ENCODE results near the gene LACRT. TPM values are rescaled to one million over a fixed set of nuclear protein-coding genes. Genes with fewer than 3 reads are reported as not detected.
"Not testable (repeated sequence)": the region's sequence is repeated elsewhere in the genome, so short reads cannot be mapped to it uniquely, and the experiment has no call there.

LACRT gene
- not detected in 2 replicates for total RNA-seq

- H3K4me1 Mint-ChIP-seq = no peaks in the 10 kb centered on the region
- no peak for DNase-seq
- H3K27me3 Mint-ChIP-seq = no peaks in the 10 kb centered on the region
- H3K36me3 Mint-ChIP-seq (ENCODE audit: low read depth) = no peaks in the 10 kb centered on the region
- no peak within 1 kb of the TSS for H3K27ac Mint-ChIP-seq
- no peaks in the 10 kb centered on the region for H3K9me3 Mint-ChIP-seq
- intact Hi-C loops (cut with micrococcal nuclease) = no loop called here
- H3K4me3 Mint-ChIP-seq = no peak within 1 kb of the TSS
These were observed at the start of gene LACRT for GRCh38 chr12:54634795-54635194. Gene LACRT (minus strand): TSS chr12:54634895. CDS start chr12:54634841, 54 bp downstream.

- Mint-ChIP-seq H3K4me3 (no peak overlapping the region), H3K36me3 (ENCODE audit: low read depth) (no peaks in the 10 kb centered on the region), H3K9me3 (no peaks in the 10 kb centered on the region), H3K4me1 (no peaks in the 10 kb centered on the region), H3K27ac (no peak overlapping the region), H3K27me3 (peaks cover 45% of the 10 kb centered on the region)
- DNase-seq = peak; percentile 30
- intact Hi-C loops (cut with micrococcal nuclease) = no loop called here
These were observed 48.7 kb upstream of the LACRT start for GRCh38 chr12:54683398-54683797.

GRCh38 chr12:54682674-54683073 lies 48.0 kb upstream of the LACRT start:
- intact Hi-C loops (cut with micrococcal nuclease) = no loop called here
- Mint-ChIP-seq H3K4me3 (no peak overlapping the region), H3K27ac (no peak overlapping the region), H3K36me3 (ENCODE audit: low read depth) (no peaks in the 10 kb centered on the region), H3K9me3 (no peaks in the 10 kb centered on the region), H3K27me3 (peaks cover 48% of the 10 kb centered on the region), H3K4me1 (no peaks in the 10 kb centered on the region)
- DNase-seq = peak; percentile 32

GRCh38 chr12:54680374-54680773 lies 45.7 kb upstream of the LACRT start:
- Mint-ChIP-seq H3K4me1 (no peaks in the 10 kb centered on the region), H3K36me3 (ENCODE audit: low read depth) (no peaks in the 10 kb centered on the region), H3K27ac (no peak overlapping the region), H3K27me3 (peaks cover 46% of the 10 kb centered on the region), H3K9me3 (no peaks in the 10 kb centered on the region), H3K4me3 (no peak overlapping the region)
- intact Hi-C loops (cut with micrococcal nuclease) = no loop called here
- peak; percentile 73 for DNase-seq

GRCh38 chr12:54678131-54678530 lies 43.4 kb upstream of the LACRT start:
- peak; percentile 38 for DNase-seq
- no peaks in the 10 kb centered on the region for H3K9me3 Mint-ChIP-seq
- intact Hi-C loops (cut with micrococcal nuclease) = no loop called here
- H3K27ac Mint-ChIP-seq = no peak overlapping the region
- peaks cover 40% of the 10 kb centered on the region for H3K27me3 Mint-ChIP-seq
- H3K36me3 Mint-ChIP-seq (ENCODE audit: low read depth) = no peaks in the 10 kb centered on the region
- H3K4me3 Mint-ChIP-seq = no peak overlapping the region
- H3K4me1 Mint-ChIP-seq = no peaks in the 10 kb centered on the region

- intact Hi-C loops (cut with micrococcal nuclease) = no loop called here
These were observed 33.2 kb upstream of the LACRT start for GRCh38 chr12:54667945-54668344.

GRCh38 chr12:54666008-54666407 lies 31.3 kb upstream of the LACRT start:
- H3K4me1 Mint-ChIP-seq = no peaks in the 10 kb centered on the region
- H3K9me3 Mint-ChIP-seq = no peaks in the 10 kb centered on the region
- no peaks in the 10 kb centered on the region for H3K36me3 Mint-ChIP-seq (ENCODE audit: low read depth)
- no peak overlapping the region for H3K27ac Mint-ChIP-seq
- H3K27me3 Mint-ChIP-seq = peaks cover 38% of the 10 kb centered on the region
- no peak overlapping the region for H3K4me3 Mint-ChIP-seq
- intact Hi-C loops (cut with micrococcal nuclease) = no loop called here
- DNase-seq = no peak

More at GRCh38 chr12:54667945-54668344, 33.2 kb upstream of the LACRT start:
- Mint-ChIP-seq H3K4me1 (no peaks in the 10 kb centered on the region), H3K27ac (no peak overlapping the region), H3K36me3 (ENCODE audit: low read depth) (no peaks in the 10 kb centered on the region), H3K4me3 (no peak overlapping the region), H3K9me3 (no peaks in the 10 kb centered on the region), H3K27me3 (peaks cover 45% of the 10 kb centered on the region)
- no peak for DNase-seq

- H3K9me3 Mint-ChIP-seq; intact Hi-C loops (cut with micrococcal nuclease); H3K4me3 Mint-ChIP-seq; H3K27ac Mint-ChIP-seq; H3K36me3 Mint-ChIP-seq (ENCODE audit: low read depth); H3K4me1 Mint-ChIP-seq; DNase-seq: not testable (repeated sequence)
- peaks cover 30% of the 10 kb centered on the region for H3K27me3 Mint-ChIP-seq
These were observed 30.4 kb upstream of the LACRT start for GRCh38 chr12:54665022-54665635.

GRCh38 chr12:54663603-54664002 lies 28.9 kb upstream of the LACRT start:
- no peaks in the 10 kb centered on the region for H3K4me1 Mint-ChIP-seq
- intact Hi-C loops (cut with micrococcal nuclease) = no loop called here
- no peak overlapping the region for H3K4me3 Mint-ChIP-seq
- no peak for DNase-seq
- H3K27ac Mint-ChIP-seq = no peak overlapping the region
- peaks cover 22% of the 10 kb centered on the region for H3K27me3 Mint-ChIP-seq
- H3K36me3 Mint-ChIP-seq (ENCODE audit: low read depth) = no peaks in the 10 kb centered on the region
- H3K9me3 Mint-ChIP-seq = no peaks in the 10 kb centered on the region

- Mint-ChIP-seq H3K9me3 (no peaks in the 10 kb centered on the region), H3K27me3 (peaks cover 15% of the 10 kb centered on the region), H3K4me3 (no peak overlapping the region), H3K4me1 (no peaks in the 10 kb centered on the region), H3K27ac (no peak overlapping the region), H3K36me3 (ENCODE audit: low read depth) (no peaks in the 10 kb centered on the region)
- DNase-seq = no peak
- intact Hi-C loops (cut with micrococcal nuclease) = no loop called here
These were observed 27.3 kb upstream of the LACRT start for GRCh38 chr12:54662026-54662425.

- no peak overlapping the region for H3K27ac Mint-ChIP-seq
- H3K27me3 Mint-ChIP-seq = peaks cover 10% of the 10 kb centered on the region
- no peak overlapping the region for H3K4me3 Mint-ChIP-seq
- H3K36me3 Mint-ChIP-seq (ENCODE audit: low read depth) = no peaks in the 10 kb centered on the region
- no peaks in the 10 kb centered on the region for H3K4me1 Mint-ChIP-seq
- no peaks in the 10 kb centered on the region for H3K9me3 Mint-ChIP-seq
- DNase-seq = no peak
- intact Hi-C loops (cut with micrococcal nuclease) = no loop called here
These were observed 26.4 kb upstream of the LACRT start for GRCh38 chr12:54661048-54661447.

- H3K27ac Mint-ChIP-seq = no peak overlapping the region
- H3K4me1 Mint-ChIP-seq = no peaks in the 10 kb centered on the region
- H3K36me3 Mint-ChIP-seq (ENCODE audit: low read depth) = no peaks in the 10 kb centered on the region
- intact Hi-C loops (cut with micrococcal nuclease) = no loop called here
- no peak for DNase-seq
- no peaks in the 10 kb centered on the region for H3K9me3 Mint-ChIP-seq
- no peak overlapping the region for H3K4me3 Mint-ChIP-seq
- peaks cover 7% of the 10 kb centered on the region for H3K27me3 Mint-ChIP-seq
These were observed 25.7 kb upstream of the LACRT start for GRCh38 chr12:54660320-54660962.

- Mint-ChIP-seq H3K27ac (no peak overlapping the region), H3K4me1 (no peaks in the 10 kb centered on the region), H3K4me3 (no peak overlapping the region), H3K27me3 (peaks cover 14% of the 10 kb centered on the region), H3K9me3 (no peaks in the 10 kb centered on the region), H3K36me3 (ENCODE audit: low read depth) (no peaks in the 10 kb centered on the region)
- intact Hi-C loops (cut with micrococcal nuclease) = loop anchor here (5.0 kb wide), 1 partner anchor 414 kb away; no protein-coding TSS in a partner anchor
- peak; percentile 81 for DNase-seq
These were observed 23.9 kb upstream of the LACRT start for GRCh38 chr12:54658306-54659264.

GRCh38 chr12:54657105-54657607 lies 22.5 kb upstream of the LACRT start:
- intact Hi-C loops (cut with micrococcal nuclease) = loop anchor here (5.0 kb wide), 1 partner anchor 415 kb away; no protein-coding TSS in a partner anchor
- no peak overlapping the region for H3K27ac Mint-ChIP-seq
- no peak overlapping the region for H3K4me3 Mint-ChIP-seq
- H3K27me3 Mint-ChIP-seq = peaks cover 22% of the 10 kb centered on the region
- no peaks in the 10 kb centered on the region for H3K36me3 Mint-ChIP-seq (ENCODE audit: low read depth)
- no peak for DNase-seq
- no peaks in the 10 kb centered on the region for H3K4me1 Mint-ChIP-seq
- H3K9me3 Mint-ChIP-seq = no peaks in the 10 kb centered on the region
